HG03280 (cell line): Measurements from ENCODE around the gene ACAD9.

ENCODE experiments used
- ATAC-seq: cut with Tn5 transposase; IDR thresholded peaks from one replicate; pipeline ENCODE4 v1.9.1; 2021; ENCODE audit warnings: mild to moderate bottlenecking, moderate library complexity; ENCODE audit not compliant: unreplicated experiment

Gene ACAD9

DNA sequence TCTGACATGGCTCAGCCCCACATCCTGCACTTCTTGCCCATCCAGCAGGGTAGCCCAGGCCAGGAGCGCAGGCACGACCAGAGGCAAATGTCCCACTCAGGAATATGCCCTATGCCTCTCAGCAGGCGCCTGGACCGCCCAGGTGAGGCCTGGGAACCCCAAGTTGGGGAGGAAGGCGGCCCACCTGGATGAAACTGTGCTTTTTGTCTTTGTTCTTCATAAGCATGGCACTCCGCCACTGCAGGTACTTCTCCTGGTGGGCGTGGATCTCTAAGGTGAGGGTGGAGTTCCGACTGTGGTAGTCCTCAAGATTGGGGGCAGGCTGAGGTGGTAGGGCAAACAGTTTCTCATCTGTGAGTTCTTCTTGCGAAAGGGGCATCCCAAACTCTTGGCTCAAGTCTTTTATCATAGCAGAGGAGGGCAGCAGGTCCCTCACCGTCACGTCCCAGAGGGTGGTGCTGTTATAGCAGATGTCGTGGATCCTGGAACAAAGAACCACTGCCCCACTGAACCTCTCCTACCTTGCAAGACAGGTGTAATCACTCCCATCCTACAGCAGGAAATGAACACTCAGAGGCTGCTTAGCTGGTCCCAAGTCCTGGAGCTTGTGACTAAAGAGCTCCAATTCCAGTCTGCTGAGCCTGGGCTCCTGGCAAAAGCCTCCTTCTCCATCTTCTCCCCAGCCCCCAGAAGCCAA, 53.2 kb downstream of the ACAD9 start:
- ATAC-seq = no peak

GRCh38 chr3:128933213-128933921, 53.9 kb downstream of the ACAD9 start:
- no peak for ATAC-seq

GRCh38 chr3:128933922-128934253, 54.5 kb downstream of the ACAD9 start:
- no peak for ATAC-seq

- ATAC-seq = no peak
Measured at GRCh38 chr3:128935922-128936321, 56.5 kb downstream of the ACAD9 start.

DNA sequence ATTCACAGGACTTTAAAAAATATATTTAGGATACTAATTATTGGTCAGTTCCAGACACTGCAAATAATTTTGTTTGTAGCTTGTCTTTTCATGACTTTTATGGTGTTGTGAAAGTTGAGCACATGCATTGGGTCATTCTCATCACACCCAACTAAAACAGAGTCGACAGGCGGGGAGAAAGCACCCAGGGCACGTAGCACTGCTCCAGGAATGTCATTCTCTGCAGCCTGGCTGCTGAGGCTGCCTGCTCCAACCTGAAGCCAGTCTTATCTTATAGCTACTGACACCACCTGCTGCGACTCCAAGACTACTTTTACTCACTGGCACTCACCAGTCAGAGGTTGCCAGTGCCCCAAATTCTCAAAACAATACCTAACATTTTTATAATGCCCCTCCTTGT, 56.9 kb downstream of the ACAD9 start:
- ATAC-seq = no peak

DNA sequence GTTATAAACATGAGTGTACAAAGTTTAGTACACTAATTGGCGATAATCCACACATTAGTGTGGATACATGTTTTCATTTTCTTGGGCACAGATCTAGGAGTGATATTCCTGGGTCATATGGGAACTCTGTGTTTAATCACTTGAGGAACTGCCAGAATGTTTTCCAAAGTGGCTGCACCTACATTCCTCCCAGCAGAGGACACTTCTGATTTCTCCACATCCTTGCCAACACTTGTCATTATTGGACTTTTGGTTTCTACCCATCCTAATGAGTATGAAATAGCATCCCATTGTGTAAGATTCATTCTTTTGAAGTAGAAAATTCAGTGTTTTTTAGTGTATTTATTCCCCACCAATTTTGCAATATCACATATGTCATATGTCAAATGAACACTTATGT, 60.8 kb downstream of the ACAD9 start:
- ATAC-seq = no peak

DNA sequence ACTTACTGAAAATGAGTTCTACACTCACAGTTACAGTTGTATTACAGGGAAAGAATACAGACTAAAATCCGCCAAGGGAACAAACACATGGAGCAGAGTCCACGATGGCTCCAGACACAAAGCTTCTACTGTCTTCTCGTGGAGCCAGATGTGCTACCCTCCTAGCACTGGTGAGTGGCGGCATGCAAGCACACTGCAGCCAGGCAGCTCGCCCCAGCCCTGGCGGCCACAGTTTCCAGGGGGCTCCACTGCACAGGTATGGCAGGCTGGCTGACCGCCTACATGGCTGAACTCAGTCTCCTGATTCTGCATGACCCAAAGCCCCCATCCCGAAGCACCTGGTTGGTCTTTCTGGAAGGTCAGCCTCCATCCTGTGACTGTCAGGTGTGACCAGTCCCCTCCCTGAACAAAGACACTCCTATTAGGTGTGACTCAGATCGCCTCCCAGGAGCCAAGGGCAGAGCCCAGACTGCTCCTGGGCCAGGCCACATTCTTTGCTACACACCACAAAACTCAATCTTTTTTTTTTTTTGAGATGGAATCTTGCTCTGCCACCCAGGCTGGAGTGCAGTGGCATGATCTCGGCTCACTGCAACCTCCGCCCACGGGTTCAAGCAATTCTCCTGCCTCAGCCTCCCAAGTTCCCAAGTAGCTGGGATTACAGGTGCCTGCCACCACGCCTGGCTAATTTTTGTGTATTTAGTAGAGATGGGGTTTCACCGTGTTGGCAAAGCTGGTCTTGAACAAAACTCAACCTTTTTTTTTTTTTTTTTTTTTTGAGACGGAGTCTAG, 62.9 kb downstream of the ACAD9 start:
- ATAC-seq = no peak

DNA sequence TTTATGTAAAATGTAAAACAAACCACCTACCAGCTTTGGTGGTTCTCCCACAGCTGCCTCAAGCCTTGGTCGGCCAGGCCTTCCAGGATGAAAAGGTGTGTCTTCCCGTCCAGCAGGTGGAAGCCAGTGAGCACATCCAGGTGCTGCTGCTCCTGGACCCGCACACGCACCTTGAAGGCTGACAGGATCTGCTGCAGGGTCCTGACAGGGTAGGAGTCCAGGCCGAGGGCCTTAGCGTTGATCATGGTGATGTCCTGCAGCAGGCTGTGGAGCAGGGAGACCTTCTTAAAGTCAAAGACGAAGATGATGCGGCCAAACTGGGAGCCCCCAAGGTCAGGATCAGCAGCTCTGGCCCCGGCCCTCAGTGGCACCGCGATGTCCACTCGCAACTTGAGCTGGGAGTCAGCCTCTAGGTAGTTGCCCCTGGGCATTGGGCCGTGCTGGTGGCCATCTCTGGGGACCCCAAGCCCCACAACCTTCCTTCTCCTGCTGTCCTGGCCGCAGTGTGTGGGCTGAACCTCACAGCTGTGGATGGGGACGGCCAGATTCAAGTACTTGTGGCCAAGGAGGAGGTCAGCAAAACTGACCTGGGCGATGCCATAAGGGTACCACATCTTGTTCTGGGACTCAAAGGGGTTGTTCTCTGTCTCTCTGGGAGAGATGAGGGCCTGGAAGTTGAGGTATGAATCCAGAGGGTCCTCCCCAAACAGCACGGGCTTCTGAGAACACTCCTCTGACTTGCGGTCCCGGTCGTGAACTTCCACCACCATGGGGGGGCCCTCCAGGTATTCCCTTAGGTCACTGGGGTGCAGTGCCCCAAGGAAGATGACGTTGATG, 65.8 kb downstream of the ACAD9 start:
- ATAC-seq = no peak

GRCh38 chr3:128945878-128946175, 66.4 kb downstream of the ACAD9 start:
- ATAC-seq = no peak

- no peak for ATAC-seq
Measured at GRCh38 chr3:128946411-128946810, 67.0 kb downstream of the ACAD9 start.

DNA sequence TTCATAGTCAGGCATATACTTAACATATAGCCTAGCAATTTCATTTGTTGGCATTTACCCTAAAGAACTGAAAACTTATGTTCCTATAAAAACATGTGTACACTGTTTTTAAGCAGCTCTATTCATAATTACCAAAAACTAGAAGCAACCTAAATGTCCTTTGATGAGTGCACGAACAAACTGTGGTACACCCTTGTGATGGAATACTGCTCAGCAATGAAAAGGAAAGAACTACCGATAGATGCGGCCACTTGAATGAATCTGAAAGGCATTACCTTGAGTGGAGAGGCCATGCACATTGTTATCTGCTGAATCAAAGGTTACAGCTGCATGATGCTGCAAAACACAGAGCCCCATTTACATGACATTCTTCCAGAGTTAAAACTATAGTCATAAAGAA, 69.7 kb downstream of the ACAD9 start:
- ATAC-seq = no peak

DNA sequence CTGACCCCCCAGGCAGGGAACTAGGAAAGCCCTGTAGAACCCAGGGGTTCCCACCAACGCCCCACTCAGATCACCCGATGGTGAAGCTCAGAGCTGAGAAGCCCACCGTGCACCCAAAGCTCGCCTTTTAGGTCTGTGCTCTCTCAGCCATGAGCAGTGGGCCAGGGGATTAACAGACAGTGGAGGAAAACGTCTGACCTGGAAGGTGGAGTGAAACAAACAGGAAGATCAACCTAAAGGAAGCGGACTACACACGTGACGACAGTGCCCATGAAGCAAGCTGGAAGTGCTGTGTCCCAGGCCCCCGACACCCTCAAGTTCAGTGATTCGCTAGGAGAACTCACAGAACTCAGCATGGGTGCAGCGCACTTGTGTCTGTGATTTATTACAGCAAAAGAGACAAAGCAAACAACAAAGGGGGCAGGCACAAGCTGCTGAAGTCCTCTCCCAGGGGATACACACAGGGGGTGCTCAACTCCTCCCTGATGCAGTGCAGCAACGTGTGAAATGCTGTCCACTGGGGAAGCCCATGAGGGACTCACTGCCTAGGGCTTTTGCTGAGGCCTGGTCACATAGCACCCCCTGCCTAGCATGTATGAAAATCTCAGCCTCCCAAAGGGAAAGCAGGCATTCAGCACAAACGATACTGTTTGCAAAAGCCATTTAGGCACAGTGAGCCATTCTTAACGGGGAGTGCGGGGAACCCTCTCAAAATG, 71.0 kb downstream of the ACAD9 start:
- ATAC-seq = no peak

DNA sequence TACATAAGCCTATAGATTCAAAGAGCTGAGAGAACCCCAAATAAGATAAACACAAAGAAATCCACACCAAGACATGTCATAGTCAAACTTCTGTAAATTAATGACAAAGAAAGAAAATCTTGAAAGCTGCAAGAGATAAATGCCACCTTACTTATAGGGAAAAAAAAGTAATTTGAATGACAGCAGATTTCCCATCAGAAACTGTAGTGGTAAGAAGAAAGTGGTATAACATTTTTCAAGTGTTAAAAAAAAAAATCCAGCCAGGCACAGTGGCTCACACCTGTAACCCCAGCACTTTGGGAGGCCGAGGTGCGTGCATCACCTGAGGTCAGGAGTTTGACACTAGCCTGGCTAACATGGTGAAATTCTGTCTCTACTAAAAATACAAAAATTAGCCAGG, 77.0 kb downstream of the ACAD9 start:
- ATAC-seq = no peak
